Retina (tissue), 1 donor: ENCODE measurements around the gene EPB41L2.
"Not testable (repeated sequence)": the region's sequence is repeated elsewhere in the genome, so short reads cannot be mapped to it uniquely, and the experiment has no call there.

Experiments
- DNase-seq: peaks from one replicate; pipeline ENCODE4 v3.0.0-alpha.2; 2016

The EPB41L2 gene

DNA sequence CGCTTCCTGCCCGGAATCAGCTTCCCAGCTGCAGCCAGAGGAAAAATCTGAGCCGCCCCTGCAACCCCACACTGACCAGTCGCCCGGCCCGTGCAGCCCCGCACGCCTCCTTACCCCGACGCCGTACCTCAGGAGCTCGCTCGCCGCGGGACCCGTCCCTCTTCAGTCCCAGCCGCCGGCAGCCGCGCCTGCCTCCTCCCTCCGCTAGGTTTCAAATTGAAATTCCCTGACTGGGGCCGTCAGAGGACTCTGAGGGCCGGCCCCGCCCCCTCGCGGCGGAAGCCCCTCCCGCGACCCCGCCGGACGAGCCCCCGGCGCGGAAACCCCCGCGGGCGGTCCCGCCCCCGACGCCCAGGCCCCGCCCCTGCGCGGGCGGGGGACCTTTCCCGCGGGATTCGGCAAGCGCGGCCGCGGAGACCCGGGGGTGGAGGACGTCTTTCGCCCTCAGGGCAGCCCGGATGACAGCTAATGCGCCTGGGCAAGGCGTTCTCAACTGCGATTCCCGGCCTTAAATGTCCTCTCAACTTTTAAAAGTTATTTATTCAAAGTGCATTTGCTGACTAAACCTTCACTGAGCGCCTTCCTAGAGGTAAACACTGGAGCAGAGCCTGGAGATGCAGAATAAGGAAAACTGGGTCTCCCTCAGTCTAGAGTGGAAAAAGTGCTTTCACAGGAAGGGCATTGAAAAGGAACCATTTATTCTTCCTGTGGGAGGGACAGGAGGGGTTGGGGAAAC is at the start of gene EPB41L2:
EPB41L2 (minus strand) TSS at position 218 of the 736 bp plus-strand sequence. CDS start 106,760 bp downstream, outside the sequence.
- peak; percentile 85 for DNase-seq

DNA sequence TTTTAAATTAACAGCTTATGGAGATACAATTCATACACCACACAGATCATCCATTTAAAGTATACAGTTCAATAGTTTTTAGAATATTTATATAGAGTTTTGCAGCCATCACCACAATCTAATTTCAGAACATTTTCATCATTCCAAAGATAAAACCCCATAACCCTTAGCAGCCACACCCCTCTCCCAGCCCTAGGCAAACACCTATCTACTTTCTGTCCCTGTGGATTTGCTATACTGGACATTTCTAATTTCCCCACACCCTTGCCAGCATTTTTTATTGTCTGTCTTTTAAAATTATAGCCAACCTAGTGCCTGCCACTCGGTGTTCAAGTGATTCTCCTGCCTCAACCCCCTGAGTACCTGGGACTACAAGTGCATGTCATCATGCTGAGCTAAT is 49.2 kb upstream of the EPB41L2 start:
- no peak for DNase-seq

DNA sequence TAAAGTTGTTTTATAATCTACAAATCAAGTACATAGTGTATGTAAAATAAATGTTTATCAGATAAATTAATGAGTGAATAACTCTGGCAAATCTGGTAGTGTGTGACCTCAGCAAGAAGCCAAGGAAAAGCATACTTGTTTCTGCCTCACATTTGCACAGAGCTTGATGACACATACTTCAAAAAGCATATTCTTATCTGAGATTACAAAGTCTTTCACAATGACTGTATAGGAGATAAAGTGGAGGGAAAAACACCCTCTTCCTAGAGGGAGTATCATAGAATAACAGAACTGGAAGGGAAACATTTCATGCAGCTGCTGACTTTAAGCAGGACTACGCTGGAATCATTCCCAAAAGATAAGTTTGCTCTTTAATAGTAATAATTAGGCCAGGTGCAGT is 44.1 kb upstream of the EPB41L2 start:
- DNase-seq: no peak

DNA sequence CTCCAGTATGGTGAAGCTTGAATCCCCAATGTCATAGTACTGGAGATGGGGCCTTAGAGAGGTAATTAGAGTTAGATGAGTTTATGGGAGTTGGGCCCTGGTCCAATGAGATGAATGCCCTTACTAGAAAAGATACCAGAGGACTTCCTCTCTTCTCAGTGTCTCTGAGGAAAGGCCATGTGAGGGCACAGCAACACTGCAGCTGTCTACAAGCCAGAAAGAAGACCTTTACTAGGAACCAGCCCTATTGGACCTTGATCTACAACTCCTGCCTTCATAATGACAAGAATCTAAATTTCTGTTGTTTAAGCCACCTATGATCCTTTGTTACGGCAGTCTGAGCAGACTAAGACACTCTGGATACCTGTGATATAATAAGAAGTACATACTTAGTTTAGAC is 40.9 kb upstream of the EPB41L2 start:
- DNase-seq: no peak

DNA sequence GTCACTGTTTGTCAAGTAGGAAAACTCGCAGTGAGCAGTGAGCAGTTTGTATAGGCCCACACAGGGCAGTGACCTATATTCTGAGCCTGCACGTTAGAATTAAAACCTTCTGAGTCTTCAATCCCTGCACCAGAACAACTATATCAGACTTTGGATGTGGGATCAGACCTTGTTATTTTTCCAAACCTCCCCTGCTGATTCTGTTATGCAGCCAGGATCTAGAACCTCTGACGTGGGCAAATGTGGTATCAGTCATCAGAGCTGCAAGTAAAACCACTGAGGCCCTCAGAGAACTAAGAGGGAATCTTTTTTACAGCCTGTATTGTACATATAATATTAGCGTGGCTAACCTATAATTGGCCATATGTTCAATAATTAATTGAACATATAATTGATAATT is 40.3 kb upstream of the EPB41L2 start:
- DNase-seq: no peak

DNA sequence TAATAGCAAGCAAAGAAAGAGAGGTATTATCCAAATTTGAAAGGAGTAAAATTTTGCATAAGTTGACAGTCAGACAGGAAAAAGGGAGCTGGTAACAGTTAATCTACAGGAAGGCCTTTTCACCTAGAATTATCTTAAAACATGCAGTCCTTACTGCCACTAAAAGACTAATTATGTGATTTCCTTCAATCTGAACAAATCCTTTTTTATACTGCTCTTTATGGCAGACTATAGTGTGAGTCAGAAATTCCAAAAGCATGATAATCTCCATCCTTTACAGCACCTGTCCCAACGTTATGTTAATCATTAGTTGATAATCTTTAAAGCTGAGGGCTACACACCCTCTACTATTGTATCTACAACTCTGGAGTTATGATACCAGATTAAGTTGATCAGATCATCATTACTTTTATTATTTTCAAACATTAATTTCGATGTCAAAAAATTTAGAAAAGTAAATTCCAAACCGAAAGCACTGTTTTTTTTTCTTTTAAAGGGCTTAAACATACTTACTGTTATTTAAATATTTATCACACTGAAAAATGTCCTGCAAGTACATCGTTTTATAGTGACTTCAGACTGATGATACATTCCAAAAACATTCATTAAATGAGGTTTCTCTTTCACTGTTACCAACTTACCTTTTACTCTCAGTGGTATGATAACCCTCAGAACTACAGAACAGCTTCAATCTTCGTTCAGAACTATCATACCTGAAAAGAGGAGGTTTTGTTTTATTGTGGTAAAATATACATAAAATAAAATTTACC is 39.1 kb upstream of the EPB41L2 start:
- DNase-seq: no peak

DNA sequence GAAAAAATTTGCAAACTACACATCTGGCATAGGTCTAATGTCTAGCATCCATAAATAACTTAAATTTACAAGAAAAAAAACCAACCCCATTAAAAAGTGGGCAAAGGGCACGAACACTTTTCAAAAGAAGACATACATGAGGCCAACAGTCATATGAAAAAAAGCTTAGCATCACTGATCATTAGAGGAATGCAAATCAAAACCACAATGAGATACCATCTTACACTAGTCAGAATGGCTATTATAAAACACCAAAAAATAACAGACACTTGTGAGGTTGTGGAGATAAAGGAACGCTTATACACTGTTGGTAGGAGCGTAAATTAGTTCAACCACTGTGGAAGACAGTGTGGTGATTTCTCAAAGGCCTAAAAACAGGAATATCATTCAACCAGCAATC is 33.7 kb upstream of the EPB41L2 start:
- no peak for DNase-seq

DNA sequence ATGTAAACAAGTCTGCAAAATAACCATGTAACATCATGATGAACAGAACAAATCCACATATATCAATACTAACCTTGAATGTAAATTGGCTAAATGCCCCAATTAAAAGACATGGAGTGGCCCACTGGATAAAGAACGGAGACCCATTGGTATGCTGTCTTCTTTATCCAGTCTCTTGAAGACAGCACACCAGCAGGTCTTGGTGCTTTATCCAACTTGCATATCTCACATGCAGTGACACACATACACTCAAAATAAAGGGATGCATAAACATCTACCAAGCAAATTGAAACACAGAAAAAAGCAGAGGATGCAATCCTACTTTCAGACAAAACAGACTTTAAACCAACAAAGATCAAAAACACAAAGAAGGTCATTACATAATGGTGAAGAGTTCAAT is 30.3 kb upstream of the EPB41L2 start:
- DNase-seq: no peak

DNA sequence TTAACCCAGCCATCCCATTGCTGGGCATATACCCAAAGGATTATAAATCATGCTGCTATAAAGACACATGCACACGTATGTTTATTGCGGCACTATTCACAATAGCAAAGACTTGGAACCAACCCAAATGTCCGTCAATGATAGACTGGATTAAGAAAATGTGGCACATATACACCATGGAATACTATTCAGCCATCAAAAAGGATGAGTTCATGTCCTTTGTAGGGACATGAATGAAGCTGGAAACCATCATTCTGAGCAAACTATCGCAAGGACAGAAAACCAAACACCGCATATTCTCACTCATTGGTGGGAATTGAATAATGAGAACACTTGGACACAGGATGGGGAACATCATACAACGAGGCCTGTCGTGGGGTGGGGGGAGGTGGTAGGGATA is 28.9 kb upstream of the EPB41L2 start:
- DNase-seq: not testable (repeated sequence)

DNA sequence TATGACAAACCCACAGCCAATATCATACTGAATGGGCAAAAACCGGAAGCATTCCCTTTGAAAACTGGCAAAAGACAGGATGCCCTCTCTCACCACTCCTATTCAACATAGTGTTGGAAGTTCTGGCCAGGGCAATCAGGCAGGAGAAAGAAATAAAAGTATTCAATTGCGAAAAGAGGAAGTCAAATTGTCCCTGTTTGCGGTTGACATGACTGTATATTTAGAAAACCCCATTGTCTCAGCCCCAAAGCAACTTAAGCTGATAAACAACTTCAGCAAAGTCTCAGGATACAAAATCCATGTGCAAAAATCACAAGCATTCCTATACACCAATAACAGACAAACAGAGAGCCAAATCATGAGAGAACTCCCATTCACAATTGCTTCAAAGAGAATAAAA is 27.3 kb upstream of the EPB41L2 start:
- DNase-seq: not testable (repeated sequence)

DNA sequence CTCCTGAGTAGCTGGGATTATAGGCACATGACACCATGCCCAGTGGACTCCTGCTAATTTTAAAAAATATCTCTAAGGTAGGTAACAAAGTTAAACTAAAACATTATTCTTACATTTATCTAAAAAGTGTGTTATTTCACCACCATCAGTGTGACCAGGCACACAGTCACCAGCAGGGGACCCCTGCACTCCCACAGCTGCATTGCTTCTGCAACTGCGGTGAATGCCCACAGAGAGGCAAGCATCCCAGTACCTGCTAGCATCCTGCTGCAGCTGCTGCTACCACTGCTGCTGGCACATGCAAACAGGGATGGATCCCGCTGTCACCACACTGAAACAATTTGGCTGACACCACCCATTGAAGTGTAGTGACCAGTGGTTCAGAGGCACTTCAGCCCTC is 21.9 kb upstream of the EPB41L2 start:
- DNase-seq: no peak

DNA sequence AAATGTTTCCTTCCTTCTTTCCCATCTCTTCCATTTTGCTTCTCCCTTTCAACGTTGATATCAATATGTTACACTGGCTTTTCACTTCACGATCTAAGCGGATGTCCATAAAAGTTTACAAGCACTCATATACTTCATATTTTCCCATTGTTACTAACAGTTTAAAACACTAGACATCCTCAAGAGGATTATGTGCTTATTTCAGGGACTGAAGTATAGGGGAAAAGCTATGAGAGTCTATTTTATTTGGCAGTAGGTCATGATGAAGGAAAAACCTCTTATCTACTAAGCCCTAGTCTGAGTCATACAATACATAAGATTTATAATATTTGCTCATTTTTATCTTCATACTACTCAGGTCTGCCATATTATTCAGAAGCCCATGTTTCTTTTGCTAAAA is 20.6 kb upstream of the EPB41L2 start:
- no peak for DNase-seq

DNA sequence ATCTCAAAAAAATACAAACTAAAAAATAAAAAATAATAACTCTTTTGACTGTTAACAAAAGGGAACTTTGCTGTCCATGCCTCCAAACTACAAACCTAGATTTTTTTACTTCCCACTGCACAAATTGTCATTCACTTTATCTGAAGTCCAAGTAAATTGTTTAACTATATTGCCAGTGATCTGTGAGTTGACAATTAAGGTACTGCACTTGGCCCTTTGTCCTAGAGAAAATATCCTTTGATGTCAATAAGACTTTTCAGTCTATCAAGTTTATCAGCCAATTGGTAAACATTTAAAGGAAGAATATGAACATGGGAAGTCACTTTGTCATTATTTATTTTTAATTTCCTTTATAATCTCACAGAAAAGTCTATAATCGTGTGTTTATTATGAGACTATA is 19.3 kb upstream of the EPB41L2 start:
- no peak for DNase-seq

DNA sequence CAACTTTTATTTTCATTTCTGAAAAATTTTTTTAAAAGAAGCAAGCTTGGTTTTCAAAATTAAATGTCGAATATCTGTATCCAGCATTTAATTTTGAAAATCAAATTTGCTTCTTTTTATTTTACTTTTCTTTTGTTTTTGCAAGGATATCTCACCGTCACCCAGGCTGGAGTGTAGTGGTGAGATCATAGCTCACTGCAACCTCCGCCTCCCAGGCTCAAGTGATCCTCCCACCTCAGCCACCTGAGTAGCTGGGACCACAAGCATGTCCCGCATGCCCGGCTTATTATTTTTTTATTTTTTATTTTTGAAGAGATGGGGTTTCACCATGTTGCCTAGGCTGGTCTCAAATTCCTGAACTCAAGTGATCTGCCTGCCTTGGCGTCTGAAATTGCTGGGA is 17.0 kb upstream of the EPB41L2 start:
- DNase-seq: no peak

DNA sequence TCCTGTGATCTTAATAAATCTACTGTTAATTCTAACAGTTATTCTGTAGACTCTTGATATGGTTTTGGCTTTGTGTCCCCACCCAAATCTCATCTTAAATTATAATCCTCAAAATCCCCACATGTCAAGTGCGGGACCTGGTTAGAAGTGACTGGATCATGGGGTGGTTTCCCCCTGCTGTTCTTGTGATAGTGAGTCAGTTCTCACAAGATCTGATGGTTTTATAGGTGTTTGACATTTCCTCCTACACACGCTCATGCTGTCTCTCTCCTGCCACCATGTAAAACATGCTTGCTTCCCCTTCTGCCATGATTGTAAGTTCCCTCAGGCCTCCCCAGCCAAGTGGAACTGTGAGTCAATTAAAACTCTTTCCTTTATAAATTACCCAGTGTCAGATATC is 10.5 kb upstream of the EPB41L2 start:
- no peak for DNase-seq

DNA sequence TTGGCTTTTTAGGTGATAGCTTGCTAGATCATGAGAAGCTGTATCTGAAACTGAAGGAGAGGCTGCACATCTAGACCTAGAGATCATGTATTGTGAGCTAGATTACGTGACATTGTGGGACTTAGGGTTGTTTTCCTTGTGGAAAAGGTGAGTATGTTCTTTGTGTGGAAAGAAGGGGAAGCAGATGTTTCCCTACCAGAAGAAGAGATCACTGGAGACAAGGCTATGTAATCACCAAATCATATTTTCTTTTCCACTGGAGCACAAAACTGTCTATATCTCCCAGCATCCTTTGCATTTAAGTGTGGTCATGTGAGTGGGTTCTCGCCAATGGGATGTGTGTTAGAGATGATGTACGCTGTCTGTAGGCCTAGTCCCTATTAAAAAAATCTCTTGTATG is 7.0 kb upstream of the EPB41L2 start:
- no peak for DNase-seq

DNA sequence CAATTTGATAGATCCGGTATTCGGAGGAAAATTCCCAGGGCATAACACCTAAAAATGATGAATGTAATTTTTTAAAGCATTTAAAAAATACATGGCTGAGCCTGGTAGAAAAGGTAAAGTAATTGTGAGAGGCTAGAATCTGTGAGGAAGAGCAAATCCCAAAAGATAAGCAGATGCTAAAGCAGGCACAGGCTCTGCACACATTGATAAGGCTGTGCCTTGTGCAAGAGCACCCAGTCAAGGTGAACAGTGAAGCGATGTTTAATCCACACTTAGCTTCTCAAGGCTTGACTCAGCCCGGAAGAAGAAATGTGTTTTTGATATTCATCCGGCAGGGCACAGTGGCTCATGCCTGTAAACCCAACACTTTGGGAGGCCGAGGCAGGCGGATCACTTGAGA is 5.1 kb upstream of the EPB41L2 start:
- DNase-seq: no peak

DNA sequence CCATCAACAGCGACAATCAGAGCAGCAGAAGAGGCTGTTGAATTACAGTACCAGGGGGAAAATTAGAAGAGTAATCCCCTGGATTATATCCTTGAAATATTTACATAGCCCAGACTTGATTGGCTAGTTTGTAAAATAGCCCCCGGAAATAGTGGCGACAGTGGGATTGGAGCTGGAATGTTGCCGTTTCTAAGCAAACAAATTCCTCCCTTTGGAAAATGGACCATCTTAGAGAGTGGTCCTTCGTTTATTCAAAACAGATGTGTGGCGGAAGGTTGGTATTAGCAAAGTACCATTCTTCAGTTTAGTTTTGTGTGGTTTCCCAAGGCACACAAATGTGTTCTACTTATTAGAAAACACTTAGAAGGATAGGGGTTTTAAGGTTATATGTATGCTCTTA is 4.5 kb upstream of the EPB41L2 start:
- DNase-seq: no peak

DNA sequence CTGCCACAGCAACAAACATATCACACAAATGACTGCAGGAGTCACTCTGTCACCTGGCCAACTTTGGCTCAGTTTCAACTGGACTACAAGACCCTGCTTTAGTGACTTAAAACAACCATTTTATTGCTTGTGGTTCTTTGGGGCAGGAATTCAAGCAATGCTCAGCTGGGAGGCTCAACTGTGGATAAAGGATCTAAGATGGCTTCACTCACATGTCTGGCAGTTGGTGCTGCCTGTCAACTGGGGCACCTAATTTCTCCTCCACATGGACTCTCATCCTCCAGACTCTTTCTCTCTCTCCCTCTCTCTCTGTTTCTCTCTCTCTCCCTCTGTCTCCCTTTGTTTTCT is 2.8 kb upstream of the EPB41L2 start:
- DNase-seq: no peak

DNA sequence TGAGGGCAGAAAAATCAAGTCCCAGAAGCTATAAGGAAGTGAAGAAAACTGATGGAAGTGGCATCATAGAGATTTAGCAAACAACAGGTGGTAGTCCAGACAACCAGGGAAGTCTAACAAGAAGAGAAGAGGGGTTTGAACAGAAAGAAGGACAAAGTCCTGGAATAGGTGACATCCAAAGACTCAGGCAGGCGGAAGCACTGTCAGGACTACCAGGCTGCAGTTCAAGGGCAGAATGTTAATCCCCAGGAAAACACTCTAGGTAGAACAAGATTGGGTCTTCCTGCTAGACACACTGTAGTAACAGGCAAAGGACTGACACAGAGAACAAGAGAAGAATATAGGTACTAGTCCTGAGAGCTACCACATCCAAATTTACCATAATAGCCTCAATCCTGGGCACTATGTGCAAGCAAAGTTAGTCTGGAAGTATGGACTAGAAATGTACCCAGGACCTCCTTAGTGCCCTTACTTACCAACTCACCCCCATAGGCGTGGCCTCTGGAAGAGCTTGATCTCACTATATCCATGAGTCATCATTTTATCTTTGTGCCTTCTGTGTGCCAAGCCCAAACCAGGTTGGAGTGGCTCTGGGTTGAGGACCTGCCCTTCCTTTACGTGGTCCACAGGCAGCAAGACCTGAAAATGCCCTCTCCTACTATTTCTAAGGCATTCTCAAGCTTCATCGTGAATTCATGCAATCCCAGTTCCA is 2.2 kb upstream of the EPB41L2 start:
- no peak for DNase-seq

DNA sequence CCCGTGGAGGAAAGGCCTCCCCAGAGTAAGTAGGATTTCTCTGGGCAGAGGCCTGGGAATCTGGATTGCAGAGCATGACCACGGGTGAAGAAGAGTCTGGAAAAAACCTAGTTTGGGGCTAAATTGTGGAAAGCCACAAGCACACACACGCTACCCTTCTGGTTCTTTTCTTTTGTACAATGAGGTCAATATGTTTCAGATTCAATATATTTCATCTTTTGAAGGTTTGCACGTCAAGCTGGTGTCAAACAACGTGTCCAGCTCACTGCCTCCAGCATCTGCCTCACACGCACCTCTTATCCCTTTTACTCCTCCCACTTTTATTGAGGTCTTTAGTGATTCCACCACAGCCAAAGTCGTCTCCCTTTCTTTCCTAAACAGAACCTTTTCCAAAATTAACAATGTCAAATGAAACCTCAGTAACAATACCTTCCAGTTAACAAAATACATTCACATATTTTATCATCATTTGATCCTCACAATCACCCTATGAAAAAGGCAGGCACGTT is 773 bp upstream of the EPB41L2 start:
- no peak for DNase-seq

DNA sequence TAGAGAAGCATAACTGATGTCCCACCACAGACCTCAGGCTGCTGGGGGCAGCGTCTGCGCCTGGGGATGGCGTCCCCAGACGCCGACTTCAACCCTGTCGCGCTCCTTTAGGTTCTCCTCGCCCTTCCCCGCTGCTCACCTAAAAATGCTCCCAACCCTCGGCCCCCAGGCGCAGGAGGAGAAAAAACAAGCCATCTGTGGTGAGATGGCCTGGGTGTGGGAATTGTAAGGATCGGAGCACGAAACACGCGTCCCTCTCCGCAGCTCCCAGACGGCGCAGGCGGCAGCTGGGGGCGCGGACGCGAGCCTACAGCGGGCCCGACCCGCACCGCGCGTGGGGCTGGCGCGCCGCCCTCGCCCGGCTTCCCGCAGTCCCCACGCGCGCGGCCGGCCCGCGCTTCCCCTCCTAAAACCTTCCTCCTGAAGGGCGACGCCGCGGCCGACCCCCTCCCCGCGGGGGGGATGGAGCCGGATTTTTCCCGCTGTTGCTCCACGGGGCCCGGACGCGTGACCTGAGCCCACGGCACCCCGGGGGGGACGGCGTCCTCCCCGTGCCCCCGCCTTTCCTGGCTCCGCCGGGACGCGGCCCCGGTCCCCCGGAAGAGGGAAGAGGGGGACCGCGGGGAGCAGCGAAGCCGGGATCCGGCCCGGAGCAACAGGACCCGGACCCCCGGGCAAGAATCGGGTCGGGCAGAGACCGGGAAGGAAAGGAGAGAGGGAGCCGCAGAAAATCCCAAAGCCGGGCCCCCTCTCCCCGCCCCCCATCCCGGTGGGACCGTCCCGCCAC is 611 bp downstream of the EPB41L2 start:
- peak; percentile 72 for DNase-seq

DNA sequence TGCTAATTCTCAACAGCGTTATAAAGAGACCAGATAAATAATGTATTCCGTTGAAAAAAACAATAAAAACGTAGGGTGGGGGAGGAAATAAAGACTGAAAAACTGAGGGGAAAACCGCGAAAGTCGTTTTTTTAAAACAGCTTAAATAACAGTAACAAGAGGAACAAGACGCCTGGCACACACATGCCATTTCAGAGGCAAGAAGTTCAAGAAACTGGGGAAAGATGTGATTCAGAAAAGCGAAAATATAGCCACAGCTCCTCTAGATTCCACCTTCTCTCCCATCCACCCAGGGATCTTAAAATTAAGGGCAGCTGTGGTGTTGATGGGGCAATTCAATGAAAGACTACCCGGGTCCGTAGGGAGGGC is 1.3 kb downstream of the EPB41L2 start:
- DNase-seq: no peak
